Caki2 (cell line): ENCODE measurements around the gene HOXC11. TPM values are rescaled to one million over a fixed set of nuclear protein-coding genes. Genes with fewer than 3 reads are reported as not detected.

ENCODE experiments used
- DNase-seq: peaks from one replicate; pipeline ENCODE4 v3.0.0-alpha.2; 2015; ENCODE audit warnings: low read depth
- in situ Hi-C: cut with HindIII; loops from 2 replicates; pipeline ENCODE4 v1.10.0; 2016; ENCODE audit warnings: low sequenced_read_pairs, low pct_unique_long_range_greater_than_20kb, mixed read lengths
- total RNA-seq: library from RNA; depleted of rRNA; stranded (reverse); fragments of >200 nt; shearing (Covaris generic); gene quantifications from 2 replicates; pipeline ENCODE4 v1.2.3, GENCODE V29; 2014; ENCODE audit warnings: low replicate concordance

HOXC11 gene
- total RNA-seq, 1 experiment from 2014 or later = not detected

GRCh38 chr12:53990311-53991076 lies 17.6 kb downstream of the HOXC11 start:
- no peak for DNase-seq
- in situ Hi-C loops = no loop called here

- DNase-seq = no peak
- in situ Hi-C loops = no loop called here
Observed at GRCh38 chr12:53991077-53991460, 18.1 kb downstream of the HOXC11 start.

- in situ Hi-C loops = no loop called here
- DNase-seq = no peak
Observed at GRCh38 chr12:53992377-53992889, 19.5 kb downstream of the HOXC11 start.

GRCh38 chr12:53993162-53994008 lies 20.5 kb downstream of the HOXC11 start:
- no peak for DNase-seq
- in situ Hi-C loops = no loop called here

GRCh38 chr12:53994009-53994263 lies 21.0 kb downstream of the HOXC11 start:
- in situ Hi-C loops = no loop called here
- DNase-seq = no peak

- DNase-seq = peak; percentile 70
- in situ Hi-C loops = no loop called here
Observed at GRCh38 chr12:53994264-53995001, 21.5 kb downstream of the HOXC11 start.

- peak; percentile 61 for DNase-seq
- in situ Hi-C loops = no loop called here
Observed at GRCh38 chr12:53995002-53995377, 22.1 kb downstream of the HOXC11 start.

- in situ Hi-C loops = no loop called here
- peak; percentile 86 for DNase-seq
Observed at GRCh38 chr12:53995378-53996239, 22.7 kb downstream of the HOXC11 start.

GRCh38 chr12:53996240-53997203 lies 23.6 kb downstream of the HOXC11 start:
- DNase-seq = peak; percentile 45
- in situ Hi-C loops = no loop called here

- in situ Hi-C loops = no loop called here
- no peak for DNase-seq
Observed at GRCh38 chr12:53997204-53998109, 24.5 kb downstream of the HOXC11 start.

- no peak for DNase-seq
- in situ Hi-C loops = no loop called here
Observed at GRCh38 chr12:53998110-53998899, 25.4 kb downstream of the HOXC11 start.

GRCh38 chr12:53998900-53999236 lies 25.9 kb downstream of the HOXC11 start:
- DNase-seq = no peak
- in situ Hi-C loops = no loop called here

GRCh38 chr12:53999559-54000115 lies 26.7 kb downstream of the HOXC11 start:
- peak; percentile 77 for DNase-seq
- in situ Hi-C loops = loop anchor here (25.0 kb wide), 1 partner anchor 213 kb away; no protein-coding TSS in a partner anchor

GRCh38 chr12:54000116-54001114 lies 27.5 kb downstream of the HOXC11 start, which contains the start of gene HOXC9:
TSS of gene HOXC9 (plus strand) at chr12:54000161. CDS start at chr12:54000189, 28 bp downstream.
- DNase-seq = no peak
- in situ Hi-C loops = loop anchor here (25.0 kb wide), 1 partner anchor 212 kb away; no protein-coding TSS in a partner anchor
